HepG2 (cell line): Measurements from ENCODE around the gene GCNT2. TPM values are rescaled to one million over a fixed set of nuclear protein-coding genes. Genes with fewer than 3 reads are reported as not detected.

Experiments
- ATAC-seq: fragments of 200-7000 bp; cut with Tn5 transposase; 3 replicates; pipeline ENCODE4 v1.9.1; 2020; ENCODE audit warnings: mild to moderate bottlenecking, moderate library complexity
- BruUV-seq: library from RNA; stranded (reverse); fragments of 400-500 nt; replicated peaks from 2 replicates; lab custom pipeline; 2021; lab: Mats Ljungman, UMichigan
- CTCF ChIA-PET: fragments of 300-600 bp; formaldehyde crosslinking; extraction: SDS; loops from one replicate; lab custom pipeline; 2021; ENCODE audit warnings: low total read pairs, inconsistent platforms, low intra/inter-chr PET ratio; lab: Yijun Ruan, JAX
- POLR2A ChIA-PET: fragments of 350-600 bp; sonication (Branson Sonifier 250); formaldehyde crosslinking; loops from one replicate; lab custom pipeline; 2020; ENCODE audit warnings: antibody characterized with exemption, inconsistent platforms; lab: Yijun Ruan, JAX
- DNase-seq: peaks from one replicate; pipeline ENCODE4 v3.0.0-alpha.2; 2015; ENCODE audit warnings: low spot score
- FAIRE-seq: peaks from 3 replicates; lab custom pipeline; 2011; peaks lifted over from hg19 to GRCh38; lab: Jason Lieb, UNC
- H2AFZ ChIP-seq: one replicate; pipeline ENCODE4 v1.6.1; 2011; ENCODE audit warnings: low read length, inconsistent platforms
- H3K27ac ChIP-seq: fragments of 300-600 bp; 3 replicates; pipeline ENCODE4 v1.8.0; 2011; ENCODE audit warnings: mixed run types, mild to moderate bottlenecking, mixed read lengths, low read length, inconsistent platforms; ENCODE audit not compliant: insufficient read depth; ENCODE audit errors: extremely low read length
- H3K27me3 ChIP-seq, 2 experiments: fragments of 200-600 bp in 1 of 2; 2 replicates in 1 of 2; 3 replicates in 1 of 2; pipeline versions ENCODE4 v1.6.0 to v1.8.0; 2011; ENCODE audit warnings: low read length in 2 of 2, mild to moderate bottlenecking in 2 of 2, moderate library complexity in 2 of 2, inconsistent platforms in 1 of 2; ENCODE audit not compliant: insufficient read depth in 2 of 2, control insufficient read depth in 1 of 2
- H3K36me3 ChIP-seq, 2 experiments: fragments of 200-600 bp in 1 of 2; replicated peaks in 1 of 2; 2 replicates in 1 of 2; 3 replicates in 1 of 2; pipeline versions ENCODE4 v1.5.1 to v1.8.0; 2011; ENCODE audit warnings: low read length in 2 of 2, inconsistent platforms in 1 of 2; ENCODE audit not compliant: insufficient read depth in 2 of 2, control insufficient read depth in 1 of 2
- H3K4me1 ChIP-seq: 2 replicates; pipeline ENCODE4 v1.5.1; 2012; ENCODE audit warnings: low read length, inconsistent platforms; ENCODE audit not compliant: insufficient read depth
- H3K4me2 ChIP-seq: 2 replicates; pipeline ENCODE4 v1.6.0; 2011; ENCODE audit warnings: low read depth, low read length, inconsistent platforms
- H3K4me3 ChIP-seq, 3 experiments: fragments of 200-600 bp in 1 of 3; sonication (generic), shearing (Covaris generic) in 1 of 3; replicated peaks in 1 of 3; 2 replicates each; pipeline ENCODE4 v1.5.1; 2011 to 2016; ENCODE audit warnings: low read length in 3 of 3, inconsistent platforms in 2 of 3, low read depth in 2 of 3, mild to moderate bottlenecking in 2 of 3, control low read depth in 1 of 3, mixed read lengths in 1 of 3; ENCODE audit not compliant: insufficient read depth in 1 of 3
- H3K79me2 ChIP-seq: one replicate; pipeline ENCODE4 v1.6.1; 2011; ENCODE audit warnings: low read length, inconsistent platforms; ENCODE audit not compliant: insufficient read depth
- H3K9ac ChIP-seq: 2 replicates; pipeline ENCODE4 v1.6.0; 2011; ENCODE audit warnings: mild to moderate bottlenecking, low read depth, low read length, inconsistent platforms; ENCODE audit not compliant: insufficient read depth
- H3K9me3 ChIP-seq: 2 replicates; pipeline ENCODE4 v1.5.1; 2012; ENCODE audit warnings: mild to moderate bottlenecking, low read length
- H4K20me1 ChIP-seq: 2 replicates; pipeline ENCODE4 v1.6.0; 2011; ENCODE audit warnings: inconsistent platforms, mild to moderate bottlenecking, low read length, moderate library complexity; ENCODE audit not compliant: insufficient read depth
- CHD4 ChIP-seq: fragments of 200-600 bp; sonication (generic); IDR thresholded peaks from 2 replicates; pipeline ENCODE4 v1.7.0; 2017; ENCODE audit warnings: mild to moderate bottlenecking, low read length, borderline replicate concordance
- EZH2 ChIP-seq: conservative IDR thresholded peaks from 2 replicates; pipeline ENCODE4 v1.6.1; 2012; ENCODE audit warnings: mild to moderate bottlenecking, low read depth, low read length, moderate library complexity
- FIP1L1 ChIP-seq: fragments of 200-400 bp; formaldehyde crosslinking; IDR thresholded peaks from 2 replicates; pipeline ENCODE4 v1.6.1; 2018; ENCODE audit warnings: low read depth, mild to moderate bottlenecking, low read length, moderate library complexity, borderline replicate concordance; ENCODE audit not compliant: insufficient read depth
- NFE2L1 ChIP-seq: sonication (generic); formaldehyde crosslinking; IDR thresholded peaks from 2 replicates; pipeline ENCODE4 v1.4.0; 2020; ENCODE audit warnings: missing genetic modification reagents, mild to moderate bottlenecking, borderline replicate concordance
- ZNF253 ChIP-seq: sonication (generic); formaldehyde crosslinking; IDR thresholded peaks from 2 replicates; pipeline ENCODE4 v1.8.0; 2022; ENCODE audit warnings: mild to moderate bottlenecking, missing genetic modification reagents, borderline replicate concordance
- ZNF564 ChIP-seq: sonication (generic); formaldehyde crosslinking; IDR thresholded peaks from 2 replicates; pipeline ENCODE4 v1.8.1; 2023; ENCODE audit warnings: mild to moderate bottlenecking, missing genetic modification reagents
- ZNF839 ChIP-seq: sonication (generic); formaldehyde crosslinking; IDR thresholded peaks from 2 replicates; pipeline ENCODE4 v1.4.0; 2020; ENCODE audit warnings: missing genetic modification reagents, mild to moderate bottlenecking, borderline replicate concordance
- WGBS: methylation state at CpG from one replicate; pipeline ENCODE4 v1.1.6; 2017; ENCODE audit warnings: low lambda C conversion rate; 5-methylcytosine and 5-hydroxymethylcytosine counted together
- in situ Hi-C: cut with HindIII; loops from 2 replicates; pipeline ENCODE4 v1.10.0; 2017; ENCODE audit warnings: low pct_unique_long_range_greater_than_20kb; ENCODE audit not compliant: extremely low pct_ligation_motif_present
- intact Hi-C: fragments of 100-400 bp; cut with micrococcal nuclease; formaldehyde crosslinking; loops from one replicate; pipeline ENCODE4 v1.10.0; 2022; ENCODE audit not compliant: unreplicated experiment
- polyA plus RNA-seq, 8 experiments: library from polyadenylated mRNA; depleted of rRNA in 3 of 8; stranded (reverse) in 7 of 8; unstranded in 1 of 8; fragments of >200 nt; fragmentation: Illumina TruSeq in 4 of 8; extraction: Trizol in 4 of 8; gene quantifications; 2 replicates each; pipeline versions ENCODE4 v1.2.1 to v1.2.3, GENCODE V29; 2011 to 2016; ENCODE audit warnings: low read depth in 4 of 8, missing spikeins in 1 of 8, mixed read lengths in 1 of 8; ENCODE audit not compliant: insufficient read depth in 1 of 8
- total RNA-seq, 5 experiments: library from RNA; depleted of rRNA; stranded (reverse); fragments of >200 nt; fragmentation: Illumina TruSeq; extraction: Trizol; gene quantifications; 2 replicates each; pipeline ENCODE4 v1.2.3, GENCODE V29; 2016; ENCODE audit warnings: low read depth in 1 of 5
- TF ChIP-seq, protein P1 (sequence below): sonication (generic); formaldehyde crosslinking; IDR thresholded peaks from 2 replicates; pipeline ENCODE4 v1.5.1; 2020; ENCODE audit warnings: missing genetic modification reagents, mild to moderate bottlenecking, borderline replicate concordance
- TF ChIP-seq, protein P2 (sequence below): sonication (generic); formaldehyde crosslinking; IDR thresholded peaks from 2 replicates; pipeline ENCODE4 v1.5.0; 2020; ENCODE audit warnings: missing genetic modification reagents

The GCNT2 gene
- total and polyA plus RNA-seq, 2 of the 13 experiments (the other 11 are each of a cell fraction or from before 2014, with no cell fraction given), result 11.8 to 31.9 TPM

DNA sequence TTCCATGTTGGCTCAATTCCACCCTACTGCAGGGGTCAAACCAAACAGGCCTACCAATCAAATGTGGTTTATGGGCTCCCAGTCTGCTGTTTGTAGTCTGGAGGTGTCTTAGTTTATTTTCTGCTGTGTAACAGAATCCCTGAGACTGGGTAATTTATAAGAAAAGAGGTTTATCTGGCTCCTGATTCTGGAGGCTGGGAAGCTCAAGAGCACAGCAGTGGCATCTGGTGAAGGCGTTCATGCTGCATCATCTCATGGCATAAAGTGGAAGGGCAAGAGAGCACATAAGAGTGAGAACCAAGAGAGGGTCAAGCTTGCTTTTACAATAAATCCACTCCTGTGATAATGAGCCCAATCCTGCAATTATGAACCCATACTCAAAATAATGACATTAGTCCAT is 87.9 kb downstream of the GCNT2 start:
- POLR2A ChIA-PET, result no interaction called here
- CTCF ChIA-PET, result no interaction called here
- H3K79me2 ChIP-seq, result no peaks in the 10 kb centered on the region
- WGBS, result 100% methylated on average over 1 of the region's 1 CpG
- peaks cover 14% of the 10 kb centered on the region for H3K4me1 ChIP-seq
- no peaks in the 10 kb centered on the region for H3K9me3 ChIP-seq
- H3K27me3 ChIP-seq, result no peaks in the 10 kb centered on the region
- H3K9ac ChIP-seq, result no peak overlapping the region
- intact Hi-C loops, result no loop called here
- H4K20me1 ChIP-seq, result peaks cover 39% of the 10 kb centered on the region
- no TSS peak for BruUV-seq
- H3K4me3 ChIP-seq, result no peak overlapping the region
- TF ChIP-seq FIP1L1 (no peak), NFE2L1 (CRISPR knock-in tag) (no peak), CHD4 (no peak), ZNF564 (CRISPR knock-in tag) (peak; percentile 91; the same call in 1 of the 2 replicates), ZNF839 (no peak), ZNF253 (no peak), EZH2 (no peak)
- TF ChIP-seq, protein P1, sequence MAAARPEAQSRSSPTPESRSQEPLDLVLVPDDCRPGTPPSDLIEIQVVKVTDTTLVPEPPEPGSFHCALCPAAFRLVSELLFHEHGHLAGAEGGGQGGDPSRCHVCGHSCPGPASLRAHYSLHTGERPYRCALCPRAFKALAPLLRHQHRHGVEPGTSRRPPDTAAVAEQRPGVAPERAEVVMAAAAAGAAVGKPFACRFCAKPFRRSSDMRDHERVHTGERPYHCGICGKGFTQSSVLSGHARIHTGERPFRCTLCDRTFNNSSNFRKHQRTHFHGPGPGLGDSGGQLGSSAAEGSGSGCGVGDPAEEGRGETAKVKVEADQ (CRISPR knock-in tag), result no peak
- TF ChIP-seq, protein P2, sequence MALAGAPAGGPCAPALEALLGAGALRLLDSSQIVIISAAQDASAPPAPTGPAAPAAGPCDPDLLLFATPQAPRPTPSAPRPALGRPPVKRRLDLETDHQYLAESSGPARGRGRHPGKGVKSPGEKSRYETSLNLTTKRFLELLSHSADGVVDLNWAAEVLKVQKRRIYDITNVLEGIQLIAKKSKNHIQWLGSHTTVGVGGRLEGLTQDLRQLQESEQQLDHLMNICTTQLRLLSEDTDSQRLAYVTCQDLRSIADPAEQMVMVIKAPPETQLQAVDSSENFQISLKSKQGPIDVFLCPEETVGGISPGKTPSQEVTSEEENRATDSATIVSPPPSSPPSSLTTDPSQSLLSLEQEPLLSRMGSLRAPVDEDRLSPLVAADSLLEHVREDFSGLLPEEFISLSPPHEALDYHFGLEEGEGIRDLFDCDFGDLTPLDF, result no peak
- TF ChIP-seq, all 625 proteins: peak for 1
- Histone ChIP-seq H3K27ac (no peak overlapping the region), H3K36me3 (0 out of 5 replicates have a peak, but pooled peaks cover 0 to 1% of the 10 kb centered on the region in 2 experiments), H2AFZ (no peak overlapping the region), H3K4me2 (no peak overlapping the region)
- in situ Hi-C loops, result no loop called here
- FAIRE-seq, result no peak
- no peak for ATAC-seq
- DNase-seq, result no peak
